Measurements from ENCODE around the gene MYADM.
A peak's percentile ranks its signal among the peaks of the same experiment; 100 is the strongest.

The MYADM gene

DNA sequence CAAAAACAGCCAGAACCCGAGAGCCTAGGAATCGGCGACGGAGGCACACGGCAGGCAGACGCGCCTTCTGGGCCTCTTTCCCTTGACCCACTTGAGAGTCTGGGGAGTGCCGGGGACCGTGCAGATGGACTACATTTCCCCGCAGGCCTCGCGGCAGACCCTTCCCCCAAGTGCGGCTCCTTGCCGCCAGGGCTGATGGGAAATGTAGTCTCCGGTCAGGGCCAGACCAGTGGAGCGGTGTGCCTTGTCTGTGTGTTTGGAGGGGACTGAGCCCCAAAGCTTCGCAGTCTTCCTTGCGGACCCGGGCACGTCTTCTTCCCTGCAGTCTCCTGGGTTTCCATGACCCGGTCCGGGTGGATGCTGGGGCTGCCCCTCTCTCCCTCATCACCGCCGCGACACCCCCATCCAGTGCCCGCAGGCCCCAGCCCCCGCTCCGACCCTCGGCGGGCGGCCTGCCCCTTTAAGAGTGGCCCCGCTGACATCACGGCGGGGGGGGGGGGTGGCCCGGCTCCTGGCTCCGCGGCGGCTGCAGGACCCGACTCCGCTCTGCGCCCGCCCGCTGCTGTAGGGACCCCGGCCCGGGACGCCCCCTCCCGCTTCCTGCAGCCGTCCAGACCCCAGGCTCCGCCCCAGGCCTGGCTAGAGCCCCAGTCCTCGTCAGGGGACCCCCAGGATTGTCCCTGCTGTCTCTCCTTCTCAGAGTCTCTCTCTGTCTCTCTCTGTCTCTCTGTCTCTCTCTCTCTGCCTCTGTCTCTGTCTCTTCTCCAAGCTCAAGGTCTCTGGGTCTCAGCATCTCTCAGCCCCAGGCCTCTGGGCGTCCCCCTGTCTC is 40.6 kb downstream of the MYADM start:
- POLR2A ChIA-PET, result no interaction called here
- TF ChIP-seq, protein P1, sequence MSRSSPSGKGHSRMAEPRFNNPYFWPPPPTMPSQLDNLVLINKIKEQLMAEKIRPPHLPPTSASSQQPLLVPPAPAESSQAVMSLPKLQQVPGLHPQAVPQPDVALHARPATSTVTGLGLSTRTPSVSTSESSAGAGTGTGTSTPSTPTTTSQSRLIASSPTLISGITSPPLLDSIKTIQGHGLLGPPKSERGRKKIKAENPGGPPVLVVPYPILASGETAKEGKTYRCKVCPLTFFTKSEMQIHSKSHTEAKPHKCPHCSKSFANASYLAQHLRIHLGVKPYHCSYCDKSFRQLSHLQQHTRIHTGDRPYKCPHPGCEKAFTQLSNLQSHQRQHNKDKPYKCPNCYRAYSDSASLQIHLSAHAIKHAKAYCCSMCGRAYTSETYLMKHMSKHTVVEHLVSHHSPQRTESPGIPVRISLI (tag by site-specific recombination; IDR thresholded peaks at IDR 0.05), result no peak
- no peak for TF ChIP-seq SP7 (tag by site-specific recombination; IDR thresholded peaks at IDR 0.05)
- TF ChIP-seq MEIS1 (CRISPR knock-in tag; IDR thresholded peaks at IDR 0.05; ENCODE audit: borderline replicate concordance), result no peak
- TF ChIP-seq, protein P2, sequence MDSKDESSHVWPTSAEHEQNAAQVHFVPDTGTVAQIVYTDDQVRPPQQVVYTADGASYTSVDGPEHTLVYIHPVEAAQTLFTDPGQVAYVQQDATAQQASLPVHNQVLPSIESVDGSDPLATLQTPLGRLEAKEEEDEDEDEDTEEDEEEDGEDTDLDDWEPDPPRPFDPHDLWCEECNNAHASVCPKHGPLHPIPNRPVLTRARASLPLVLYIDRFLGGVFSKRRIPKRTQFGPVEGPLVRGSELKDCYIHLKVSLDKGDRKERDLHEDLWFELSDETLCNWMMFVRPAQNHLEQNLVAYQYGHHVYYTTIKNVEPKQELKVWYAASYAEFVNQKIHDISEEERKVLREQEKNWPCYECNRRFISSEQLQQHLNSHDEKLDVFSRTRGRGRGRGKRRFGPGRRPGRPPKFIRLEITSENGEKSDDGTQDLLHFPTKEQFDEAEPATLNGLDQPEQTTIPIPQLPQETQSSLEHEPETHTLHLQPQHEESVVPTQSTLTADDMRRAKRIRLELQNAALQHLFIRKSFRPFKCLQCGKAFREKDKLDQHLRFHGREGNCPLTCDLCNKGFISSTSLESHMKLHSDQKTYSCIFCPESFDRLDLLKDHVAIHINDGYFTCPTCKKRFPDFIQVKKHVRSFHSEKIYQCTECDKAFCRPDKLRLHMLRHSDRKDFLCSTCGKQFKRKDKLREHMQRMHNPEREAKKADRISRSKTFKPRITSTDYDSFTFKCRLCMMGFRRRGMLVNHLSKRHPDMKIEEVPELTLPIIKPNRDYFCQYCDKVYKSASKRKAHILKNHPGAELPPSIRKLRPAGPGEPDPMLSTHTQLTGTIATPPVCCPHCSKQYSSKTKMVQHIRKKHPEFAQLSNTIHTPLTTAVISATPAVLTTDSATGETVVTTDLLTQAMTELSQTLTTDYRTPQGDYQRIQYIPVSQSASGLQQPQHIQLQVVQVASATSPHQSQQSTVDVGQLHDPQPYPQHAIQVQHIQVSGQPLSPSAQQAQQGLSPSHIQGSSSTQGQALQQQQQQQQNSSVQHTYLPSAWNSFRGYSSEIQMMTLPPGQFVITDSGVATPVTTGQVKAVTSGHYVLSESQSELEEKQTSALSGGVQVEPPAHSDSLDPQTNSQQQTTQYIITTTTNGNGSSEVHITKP (tag by site-specific recombination; IDR thresholded peaks at IDR 0.05), result peak; percentile 39
- TF ChIP-seq ZNF324 (tag by site-specific recombination; IDR thresholded peaks at IDR 0.05), result no peak
- TF ChIP-seq SCRT2 (tag by site-specific recombination; IDR thresholded peaks at IDR 0.05), result no peak
- TF ChIP-seq, protein P3, sequence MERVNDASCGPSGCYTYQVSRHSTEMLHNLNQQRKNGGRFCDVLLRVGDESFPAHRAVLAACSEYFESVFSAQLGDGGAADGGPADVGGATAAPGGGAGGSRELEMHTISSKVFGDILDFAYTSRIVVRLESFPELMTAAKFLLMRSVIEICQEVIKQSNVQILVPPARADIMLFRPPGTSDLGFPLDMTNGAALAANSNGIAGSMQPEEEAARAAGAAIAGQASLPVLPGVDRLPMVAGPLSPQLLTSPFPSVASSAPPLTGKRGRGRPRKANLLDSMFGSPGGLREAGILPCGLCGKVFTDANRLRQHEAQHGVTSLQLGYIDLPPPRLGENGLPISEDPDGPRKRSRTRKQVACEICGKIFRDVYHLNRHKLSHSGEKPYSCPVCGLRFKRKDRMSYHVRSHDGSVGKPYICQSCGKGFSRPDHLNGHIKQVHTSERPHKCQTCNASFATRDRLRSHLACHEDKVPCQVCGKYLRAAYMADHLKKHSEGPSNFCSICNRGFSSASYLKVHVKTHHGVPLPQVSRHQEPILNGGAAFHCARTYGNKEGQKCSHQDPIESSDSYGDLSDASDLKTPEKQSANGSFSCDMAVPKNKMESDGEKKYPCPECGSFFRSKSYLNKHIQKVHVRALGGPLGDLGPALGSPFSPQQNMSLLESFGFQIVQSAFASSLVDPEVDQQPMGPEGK (tag by site-specific recombination; IDR thresholded peaks at IDR 0.05), result 0 out of 2 replicates have a peak, but pooled peaks have one; percentile 13
- TF ChIP-seq ZNF16 (tag by site-specific recombination; IDR thresholded peaks at IDR 0.05; ENCODE audit: low read depth), result no peak
- no peak for TF ChIP-seq ZIC2 (tag by site-specific recombination; IDR thresholded peaks at IDR 0.05)
- TF ChIP-seq, protein P4, sequence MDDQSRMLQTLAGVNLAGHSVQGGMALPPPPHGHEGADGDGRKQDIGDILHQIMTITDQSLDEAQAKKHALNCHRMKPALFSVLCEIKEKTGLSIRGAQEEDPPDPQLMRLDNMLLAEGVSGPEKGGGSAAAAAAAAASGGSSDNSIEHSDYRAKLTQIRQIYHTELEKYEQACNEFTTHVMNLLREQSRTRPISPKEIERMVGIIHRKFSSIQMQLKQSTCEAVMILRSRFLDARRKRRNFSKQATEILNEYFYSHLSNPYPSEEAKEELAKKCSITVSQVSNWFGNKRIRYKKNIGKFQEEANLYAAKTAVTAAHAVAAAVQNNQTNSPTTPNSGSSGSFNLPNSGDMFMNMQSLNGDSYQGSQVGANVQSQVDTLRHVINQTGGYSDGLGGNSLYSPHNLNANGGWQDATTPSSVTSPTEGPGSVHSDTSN (CRISPR knock-in tag; IDR thresholded peaks at IDR 0.05), result no peak
- TF ChIP-seq ZNF629 (tag by site-specific recombination; IDR thresholded peaks at IDR 0.05), result no peak
- TF ChIP-seq, protein P5, sequence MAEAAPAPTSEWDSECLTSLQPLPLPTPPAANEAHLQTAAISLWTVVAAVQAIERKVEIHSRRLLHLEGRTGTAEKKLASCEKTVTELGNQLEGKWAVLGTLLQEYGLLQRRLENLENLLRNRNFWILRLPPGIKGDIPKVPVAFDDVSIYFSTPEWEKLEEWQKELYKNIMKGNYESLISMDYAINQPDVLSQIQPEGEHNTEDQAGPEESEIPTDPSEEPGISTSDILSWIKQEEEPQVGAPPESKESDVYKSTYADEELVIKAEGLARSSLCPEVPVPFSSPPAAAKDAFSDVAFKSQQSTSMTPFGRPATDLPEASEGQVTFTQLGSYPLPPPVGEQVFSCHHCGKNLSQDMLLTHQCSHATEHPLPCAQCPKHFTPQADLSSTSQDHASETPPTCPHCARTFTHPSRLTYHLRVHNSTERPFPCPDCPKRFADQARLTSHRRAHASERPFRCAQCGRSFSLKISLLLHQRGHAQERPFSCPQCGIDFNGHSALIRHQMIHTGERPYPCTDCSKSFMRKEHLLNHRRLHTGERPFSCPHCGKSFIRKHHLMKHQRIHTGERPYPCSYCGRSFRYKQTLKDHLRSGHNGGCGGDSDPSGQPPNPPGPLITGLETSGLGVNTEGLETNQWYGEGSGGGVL (tag by site-specific recombination; IDR thresholded peaks at IDR 0.05), result no peak
- TF ChIP-seq HOXC10 (CRISPR knock-in tag; IDR thresholded peaks at IDR 0.05), result 0 out of 2 replicates have a peak, but pooled peaks have one; percentile 73
- TF ChIP-seq ZNF274 (IDR thresholded peaks at IDR 0.05; ENCODE audit: low read length), result no peak
- no peak for TF ChIP-seq ZNF274 (tag by site-specific recombination; IDR thresholded peaks at IDR 0.05; ENCODE audit: borderline replicate concordance)
- TF ChIP-seq ZNF768 (tag by site-specific recombination; IDR thresholded peaks at IDR 0.05), result no peak
- TF ChIP-seq, protein P6, sequence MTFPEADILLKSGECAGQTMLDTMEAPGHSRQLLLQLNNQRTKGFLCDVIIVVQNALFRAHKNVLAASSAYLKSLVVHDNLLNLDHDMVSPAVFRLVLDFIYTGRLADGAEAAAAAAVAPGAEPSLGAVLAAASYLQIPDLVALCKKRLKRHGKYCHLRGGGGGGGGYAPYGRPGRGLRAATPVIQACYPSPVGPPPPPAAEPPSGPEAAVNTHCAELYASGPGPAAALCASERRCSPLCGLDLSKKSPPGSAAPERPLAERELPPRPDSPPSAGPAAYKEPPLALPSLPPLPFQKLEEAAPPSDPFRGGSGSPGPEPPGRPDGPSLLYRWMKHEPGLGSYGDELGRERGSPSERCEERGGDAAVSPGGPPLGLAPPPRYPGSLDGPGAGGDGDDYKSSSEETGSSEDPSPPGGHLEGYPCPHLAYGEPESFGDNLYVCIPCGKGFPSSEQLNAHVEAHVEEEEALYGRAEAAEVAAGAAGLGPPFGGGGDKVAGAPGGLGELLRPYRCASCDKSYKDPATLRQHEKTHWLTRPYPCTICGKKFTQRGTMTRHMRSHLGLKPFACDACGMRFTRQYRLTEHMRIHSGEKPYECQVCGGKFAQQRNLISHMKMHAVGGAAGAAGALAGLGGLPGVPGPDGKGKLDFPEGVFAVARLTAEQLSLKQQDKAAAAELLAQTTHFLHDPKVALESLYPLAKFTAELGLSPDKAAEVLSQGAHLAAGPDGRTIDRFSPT (tag by site-specific recombination; IDR thresholded peaks at IDR 0.05), result no peak
- TF ChIP-seq HOXA7 (CRISPR knock-in tag; IDR thresholded peaks at IDR 0.05; ENCODE audit: borderline replicate concordance), result no peak
- no peak for TF ChIP-seq KLF8 (tag by site-specific recombination; IDR thresholded peaks at IDR 0.05)
- TF ChIP-seq, protein P7, sequence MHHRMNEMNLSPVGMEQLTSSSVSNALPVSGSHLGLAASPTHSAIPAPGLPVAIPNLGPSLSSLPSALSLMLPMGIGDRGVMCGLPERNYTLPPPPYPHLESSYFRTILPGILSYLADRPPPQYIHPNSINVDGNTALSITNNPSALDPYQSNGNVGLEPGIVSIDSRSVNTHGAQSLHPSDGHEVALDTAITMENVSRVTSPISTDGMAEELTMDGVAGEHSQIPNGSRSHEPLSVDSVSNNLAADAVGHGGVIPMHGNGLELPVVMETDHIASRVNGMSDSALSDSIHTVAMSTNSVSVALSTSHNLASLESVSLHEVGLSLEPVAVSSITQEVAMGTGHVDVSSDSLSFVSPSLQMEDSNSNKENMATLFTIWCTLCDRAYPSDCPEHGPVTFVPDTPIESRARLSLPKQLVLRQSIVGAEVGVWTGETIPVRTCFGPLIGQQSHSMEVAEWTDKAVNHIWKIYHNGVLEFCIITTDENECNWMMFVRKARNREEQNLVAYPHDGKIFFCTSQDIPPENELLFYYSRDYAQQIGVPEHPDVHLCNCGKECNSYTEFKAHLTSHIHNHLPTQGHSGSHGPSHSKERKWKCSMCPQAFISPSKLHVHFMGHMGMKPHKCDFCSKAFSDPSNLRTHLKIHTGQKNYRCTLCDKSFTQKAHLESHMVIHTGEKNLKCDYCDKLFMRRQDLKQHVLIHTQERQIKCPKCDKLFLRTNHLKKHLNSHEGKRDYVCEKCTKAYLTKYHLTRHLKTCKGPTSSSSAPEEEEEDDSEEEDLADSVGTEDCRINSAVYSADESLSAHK (tag by site-specific recombination; IDR thresholded peaks at IDR 0.05), result no peak
- TF ChIP-seq ZNF335 (tag by site-specific recombination; conservative IDR thresholded peaks at IDR 0.05), result peak; percentile 60
- no peak for TF ChIP-seq ZNF791 (tag by site-specific recombination; IDR thresholded peaks at IDR 0.05)

More for the DNA sequence above, 40.6 kb downstream of the MYADM start:
- no peaks in the 10 kb centered on the region for H3K36me3 ChIP-seq (ENCODE audit: control insufficient read depth in 2 of 2, insufficient read depth in 1 of 2, low read length in 2 of 2)
- no peaks in the 10 kb centered on the region for H3K4me1 ChIP-seq (ENCODE audit: control insufficient read depth, insufficient read depth, low read length)
- no peaks in the 10 kb centered on the region for H3K9me3 ChIP-seq (ENCODE audit: control insufficient read depth, insufficient read depth, low read depth, low read length)
- CTCF ChIA-PET, result interaction anchor here (0.5 to 2.1 kb wide), 7 partner anchors 11 to 319 kb away, joined by 3 to 9 read pairs (median 3); no protein-coding TSS in a partner anchor
- H3K4me3 ChIP-seq (ENCODE audit: low read depth, low read length), result no peak overlapping the region
- H3K27ac ChIP-seq (ENCODE audit: extremely low read depth, low read depth, low read length), result no peak overlapping the region
